Erythroblast (primary cell): ENCODE data around the gene FANCD2OS.
"Not testable (repeated sequence)": the region's sequence is repeated elsewhere in the genome, so short reads cannot be mapped to it uniquely, and the experiment has no call there.

Experiments used
- GATA1 ChIP-seq: IDR thresholded peaks from 2 replicates; pipeline ENCODE4 v1.6.1; 2011; ENCODE audit warnings: low read depth, mild to moderate bottlenecking, control low read depth, low read length, moderate library complexity
- POLR2A ChIP-seq: IDR thresholded peaks from 2 replicates; pipeline ENCODE4 v1.6.1; 2011; ENCODE audit warnings: mild to moderate bottlenecking, low read length

DNA sequence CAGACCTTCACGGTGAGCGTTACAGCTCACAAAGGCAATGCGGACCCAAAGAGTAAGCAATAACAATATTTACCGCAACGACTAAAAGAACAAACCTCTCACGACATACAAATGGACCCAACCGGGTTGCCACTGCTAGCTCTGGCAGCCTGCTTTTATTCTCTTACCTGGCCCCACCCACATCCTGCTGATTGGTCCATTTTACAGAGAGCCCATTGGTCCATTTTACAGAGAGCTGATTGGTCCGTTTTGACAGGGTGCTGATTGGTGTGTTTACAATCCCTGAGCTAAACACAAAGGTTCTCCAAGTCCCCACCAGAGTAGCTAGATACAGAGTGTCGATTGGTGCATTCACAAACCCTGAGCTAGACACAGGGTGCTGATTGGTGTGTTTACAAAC, 27.8 kb upstream of the FANCD2OS start:
- not testable (repeated sequence) for TF ChIP-seq POLR2A, GATA1
